HG03045 (cell line): Measurements from ENCODE around the gene CCDC148.
"Not testable (repeated sequence)": the region's sequence is repeated elsewhere in the genome, so short reads cannot be mapped to it uniquely, and the experiment has no call there.

Experiments used
- ATAC-seq: cut with Tn5 transposase; IDR thresholded peaks from one replicate; pipeline ENCODE4 v1.9.1; 2021; ENCODE audit warnings: mild to moderate bottlenecking, moderate library complexity; ENCODE audit not compliant: unreplicated experiment

The CCDC148 gene

GRCh38 chr2:158484892-158485556 is 28.5 kb upstream of the CCDC148 start:
- no peak for ATAC-seq

- ATAC-seq, result no peak
Observed at GRCh38 chr2:158482594-158482993, 26.0 kb upstream of the CCDC148 start.

GRCh38 chr2:158481116-158481515 is 24.6 kb upstream of the CCDC148 start:
- ATAC-seq, result no peak

- ATAC-seq, result no peak
Observed at GRCh38 chr2:158478816-158479215, 22.3 kb upstream of the CCDC148 start.

- no peak for ATAC-seq
Observed at GRCh38 chr2:158478237-158478636, 21.7 kb upstream of the CCDC148 start.

- ATAC-seq, result no peak
Observed at GRCh38 chr2:158477202-158477601, 20.6 kb upstream of the CCDC148 start.

GRCh38 chr2:158474526-158475011 is 18.0 kb upstream of the CCDC148 start:
- not testable (repeated sequence) for ATAC-seq

GRCh38 chr2:158473719-158474392 is 17.3 kb upstream of the CCDC148 start:
- no peak for ATAC-seq

GRCh38 chr2:158473300-158473699 is 16.7 kb upstream of the CCDC148 start:
- ATAC-seq, result not testable (repeated sequence)

- ATAC-seq, result not testable (repeated sequence)
Observed at GRCh38 chr2:158472829-158473228, 16.3 kb upstream of the CCDC148 start.

GRCh38 chr2:158467248-158467647 is 10.7 kb upstream of the CCDC148 start:
- ATAC-seq, result no peak

GRCh38 chr2:158464426-158465281 is 8.1 kb upstream of the CCDC148 start:
- peak; percentile 64 for ATAC-seq

- ATAC-seq, result no peak
Observed at GRCh38 chr2:158463496-158464095, 7.0 kb upstream of the CCDC148 start.

GRCh38 chr2:158460632-158461297 is 4.2 kb upstream of the CCDC148 start:
- no peak for ATAC-seq

GRCh38 chr2:158459161-158460003 is 2.8 kb upstream of the CCDC148 start:
- no peak for ATAC-seq

GRCh38 chr2:158458617-158458920 is 2.0 kb upstream of the CCDC148 start:
- ATAC-seq, result no peak

GRCh38 chr2:158457826-158458616 is 1.5 kb upstream of the CCDC148 start:
- ATAC-seq, result peak; percentile 51

GRCh38 chr2:158457092-158457825 is 706 bp upstream of the CCDC148 start:
- ATAC-seq, result peak; percentile 37
